Mucosa of rectum (tissue), 2 donors: ENCODE measurements around the gene CLCA2.
A peak's percentile ranks its signal among the peaks of the same experiment; 100 is the strongest.

Experiments used
- H3K27ac ChIP-seq, 2 donors: one replicate each; pipeline ENCODE4 v1.7.0; 2013; ENCODE audit warnings: inconsistent platforms in 2 of 2, low read depth in 2 of 2, low read length in 2 of 2
- H3K27me3 ChIP-seq, 2 donors: one replicate each; pipeline ENCODE4 v1.7.0; 2013; ENCODE audit warnings: low read length in 2 of 2; ENCODE audit not compliant: control insufficient read depth in 2 of 2, insufficient read depth in 2 of 2
- H3K36me3 ChIP-seq, 2 donors: one replicate each; pipeline ENCODE4 v1.7.0; 2013; ENCODE audit warnings: low read length in 2 of 2; ENCODE audit not compliant: control insufficient read depth in 2 of 2, insufficient read depth in 2 of 2
- H3K4me1 ChIP-seq, 2 donors: one replicate each; pipeline ENCODE4 v1.7.0; 2013; ENCODE audit warnings: low read length in 2 of 2, mild to moderate bottlenecking in 1 of 2; ENCODE audit not compliant: control insufficient read depth in 2 of 2, insufficient read depth in 2 of 2
- H3K4me3 ChIP-seq, 2 donors: one replicate each; pipeline ENCODE4 v1.7.0; 2013; ENCODE audit warnings: low read length in 2 of 2
- H3K9ac ChIP-seq, 2 donors: one replicate each; pipeline ENCODE4 v1.7.0; 2013; ENCODE audit warnings: low read length in 2 of 2, low read depth in 1 of 2, mild to moderate bottlenecking in 1 of 2
- H3K9me3 ChIP-seq, 2 donors: one replicate each; pipeline ENCODE4 v1.7.0; 2013; ENCODE audit warnings: low read length in 2 of 2; ENCODE audit not compliant: control insufficient read depth in 2 of 2
- donor health status: healthy.
- donor health status: Normal muscosa, but diverticular disease.

Gene CLCA2, protein sequence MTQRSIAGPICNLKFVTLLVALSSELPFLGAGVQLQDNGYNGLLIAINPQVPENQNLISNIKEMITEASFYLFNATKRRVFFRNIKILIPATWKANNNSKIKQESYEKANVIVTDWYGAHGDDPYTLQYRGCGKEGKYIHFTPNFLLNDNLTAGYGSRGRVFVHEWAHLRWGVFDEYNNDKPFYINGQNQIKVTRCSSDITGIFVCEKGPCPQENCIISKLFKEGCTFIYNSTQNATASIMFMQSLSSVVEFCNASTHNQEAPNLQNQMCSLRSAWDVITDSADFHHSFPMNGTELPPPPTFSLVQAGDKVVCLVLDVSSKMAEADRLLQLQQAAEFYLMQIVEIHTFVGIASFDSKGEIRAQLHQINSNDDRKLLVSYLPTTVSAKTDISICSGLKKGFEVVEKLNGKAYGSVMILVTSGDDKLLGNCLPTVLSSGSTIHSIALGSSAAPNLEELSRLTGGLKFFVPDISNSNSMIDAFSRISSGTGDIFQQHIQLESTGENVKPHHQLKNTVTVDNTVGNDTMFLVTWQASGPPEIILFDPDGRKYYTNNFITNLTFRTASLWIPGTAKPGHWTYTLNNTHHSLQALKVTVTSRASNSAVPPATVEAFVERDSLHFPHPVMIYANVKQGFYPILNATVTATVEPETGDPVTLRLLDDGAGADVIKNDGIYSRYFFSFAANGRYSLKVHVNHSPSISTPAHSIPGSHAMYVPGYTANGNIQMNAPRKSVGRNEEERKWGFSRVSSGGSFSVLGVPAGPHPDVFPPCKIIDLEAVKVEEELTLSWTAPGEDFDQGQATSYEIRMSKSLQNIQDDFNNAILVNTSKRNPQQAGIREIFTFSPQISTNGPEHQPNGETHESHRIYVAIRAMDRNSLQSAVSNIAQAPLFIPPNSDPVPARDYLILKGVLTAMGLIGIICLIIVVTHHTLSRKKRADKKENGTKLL

GRCh38 chr1:86423873-86424272 is at the start of gene CLCA2:
Gene CLCA2 (plus strand): TSS chr1:86424171. CDS start chr1:86424248, 77 bp downstream.
- Histone ChIP-seq H3K36me3 (no peaks in the 10 kb centered on the region), H3K4me1 (peaks cover 2 to 7% of the 10 kb centered on the region in 2 donors), H3K9me3 (no peaks in the 10 kb centered on the region), H3K9ac (no peak within 1 kb of the TSS), H3K27ac (no peak within 1 kb of the TSS), H3K27me3 (no peaks in the 10 kb centered on the region), H3K4me3 (no peak within 1 kb of the TSS)

GRCh38 chr1:86375688-86376087 is 48.3 kb upstream of the CLCA2 start:
- Histone ChIP-seq H3K9ac (no peak overlapping the region), H3K27me3 (no peaks in the 10 kb centered on the region), H3K36me3 (peaks cover 0 to 4% of the 10 kb centered on the region in 2 donors)

GRCh38 chr1:86377341-86377740 is 46.6 kb upstream of the CLCA2 start:
- H3K4me3 ChIP-seq: no peak overlapping the region
- no peak overlapping the region for H3K27ac ChIP-seq
- no peaks in the 10 kb centered on the region for H3K9me3 ChIP-seq
- H3K27me3 ChIP-seq: no peaks in the 10 kb centered on the region
- H3K4me1 ChIP-seq: peaks cover 3% of the 10 kb centered on the region in 2 donors
- H3K9ac ChIP-seq: no peak overlapping the region
- H3K36me3 ChIP-seq: peaks cover 0 to 4% of the 10 kb centered on the region in 2 donors

More at GRCh38 chr1:86375688-86376087, 48.3 kb upstream of the CLCA2 start:
- Histone ChIP-seq H3K27ac (no peak overlapping the region), H3K9me3 (no peaks in the 10 kb centered on the region), H3K4me1 (peaks cover 0 to 3% of the 10 kb centered on the region in 2 donors), H3K4me3 (no peak overlapping the region)

- H3K9me3 ChIP-seq: no peaks in the 10 kb centered on the region
- peaks cover 0 to under 1% of the 10 kb centered on the region in 2 donors for H3K36me3 ChIP-seq
- H3K9ac ChIP-seq: no peak overlapping the region
- H3K27ac ChIP-seq: no peak overlapping the region
- no peaks in the 10 kb centered on the region for H3K27me3 ChIP-seq
- H3K4me3 ChIP-seq: no peak overlapping the region
- peaks cover 3% of the 10 kb centered on the region in 2 donors for H3K4me1 ChIP-seq
These were observed 45.2 kb upstream of the CLCA2 start for GRCh38 chr1:86378813-86379212.

DNA sequence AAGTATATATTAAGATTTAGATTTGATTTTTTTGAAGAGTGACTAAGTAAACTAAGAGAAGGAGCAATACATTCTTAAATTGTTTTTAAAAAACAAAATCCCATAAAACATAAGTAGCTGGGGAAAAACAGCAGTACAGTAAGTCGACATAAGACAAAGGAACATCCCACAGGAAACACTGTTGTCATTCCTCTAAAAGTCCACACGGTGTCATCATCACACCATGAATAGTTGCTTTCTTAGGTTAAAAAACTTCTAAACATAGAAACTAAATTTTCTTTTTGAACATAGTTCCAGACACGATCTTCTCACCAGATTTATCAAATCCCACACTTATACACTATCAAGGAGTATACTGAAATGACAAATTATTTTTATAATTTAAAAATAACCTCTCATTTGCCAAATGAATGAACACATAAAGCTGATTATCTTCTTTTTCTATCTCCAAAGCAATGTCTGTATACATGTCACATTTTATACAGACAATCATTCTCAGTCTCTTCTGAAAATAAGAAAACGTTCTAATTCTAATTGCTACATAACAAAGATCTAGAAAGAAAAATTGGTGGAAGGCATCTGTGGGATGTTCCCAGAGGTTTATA is 43.6 kb upstream of the CLCA2 start:
- peaks cover 3% of the 10 kb centered on the region in 2 donors for H3K4me1 ChIP-seq
- no peak overlapping the region for H3K4me3 ChIP-seq
- H3K27ac ChIP-seq: no peak overlapping the region
- no peaks in the 10 kb centered on the region for H3K27me3 ChIP-seq
- no peaks in the 10 kb centered on the region for H3K9me3 ChIP-seq
- no peak overlapping the region for H3K9ac ChIP-seq
- H3K36me3 ChIP-seq: no peaks in the 10 kb centered on the region

- no peaks in the 10 kb centered on the region for H3K9me3 ChIP-seq
- no peaks in the 10 kb centered on the region for H3K27me3 ChIP-seq
- no peak overlapping the region for H3K27ac ChIP-seq
- peaks cover 3% of the 10 kb centered on the region in 2 donors for H3K4me1 ChIP-seq
- no peak overlapping the region for H3K4me3 ChIP-seq
- no peaks in the 10 kb centered on the region for H3K36me3 ChIP-seq
- H3K9ac ChIP-seq: no peak overlapping the region
These were observed 42.7 kb upstream of the CLCA2 start for GRCh38 chr1:86381223-86381622.

- Histone ChIP-seq H3K4me1 (peaks cover 3% of the 10 kb centered on the region in 2 donors), H3K9me3 (no peaks in the 10 kb centered on the region), H3K4me3 (no peak overlapping the region), H3K27ac (no peak overlapping the region), H3K9ac (no peak overlapping the region), H3K36me3 (no peaks in the 10 kb centered on the region), H3K27me3 (no peaks in the 10 kb centered on the region)
These were observed 41.1 kb upstream of the CLCA2 start for GRCh38 chr1:86382878-86383277.

DNA sequence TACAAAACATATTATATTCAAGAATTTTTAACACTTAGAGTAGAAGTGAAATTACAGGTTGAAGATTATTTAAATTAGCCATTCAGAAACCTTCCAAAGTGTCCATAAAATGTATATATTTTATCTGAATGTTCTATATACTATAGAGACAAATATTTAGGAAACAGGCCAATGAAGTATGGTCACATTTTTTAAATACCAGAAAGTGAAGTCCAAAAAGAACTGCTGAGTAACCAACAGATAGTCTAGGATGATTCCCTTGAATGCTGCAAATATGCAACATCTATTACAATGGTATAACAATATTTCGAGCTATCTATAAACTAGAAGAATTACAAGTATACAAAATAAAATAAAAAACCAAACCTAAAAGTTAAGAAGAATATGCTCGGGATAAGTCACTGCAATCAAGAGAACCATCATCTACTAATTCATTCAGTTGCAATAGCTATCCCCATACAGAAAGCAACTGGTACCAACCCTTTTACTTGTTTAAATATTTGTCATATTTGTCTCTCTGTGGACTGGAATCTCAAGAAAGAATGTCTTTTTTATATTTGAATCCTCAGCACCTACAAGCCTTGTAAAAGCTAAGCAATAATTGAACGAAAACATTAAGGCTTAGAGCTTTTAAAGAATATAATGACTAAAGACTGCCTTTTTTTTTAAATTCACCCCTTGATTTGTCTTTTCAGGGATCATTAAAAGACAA is 35.9 kb upstream of the CLCA2 start:
- no peaks in the 10 kb centered on the region for H3K9me3 ChIP-seq
- no peak overlapping the region for H3K27ac ChIP-seq
- H3K4me3 ChIP-seq: no peak overlapping the region

GRCh38 chr1:86388777-86389176 is 35.2 kb upstream of the CLCA2 start:
- H3K9me3 ChIP-seq: no peaks in the 10 kb centered on the region
- no peaks in the 10 kb centered on the region for H3K4me1 ChIP-seq
- H3K27me3 ChIP-seq: no peaks in the 10 kb centered on the region
- H3K27ac ChIP-seq: peak overlapping the region; percentile 9 to 58
- no peak overlapping the region for H3K9ac ChIP-seq
- H3K36me3 ChIP-seq: no peaks in the 10 kb centered on the region
- H3K4me3 ChIP-seq: no peak overlapping the region

More for the DNA sequence above, 35.9 kb upstream of the CLCA2 start:
- Histone ChIP-seq H3K27me3 (no peaks in the 10 kb centered on the region), H3K9ac (no peak overlapping the region), H3K36me3 (no peaks in the 10 kb centered on the region), H3K4me1 (no peaks in the 10 kb centered on the region)
